Mesothelial cell of epicardium (in vitro differentiated cells): Measurements from ENCODE around the gene TP53. TPM values are rescaled to one million over a fixed set of nuclear protein-coding genes. Genes with fewer than 3 reads are reported as not detected.

Experiments
- DNase-seq, 2 experiments: peaks; one replicate each; pipeline ENCODE4 v3.0.0; 2021; ENCODE audit warnings: low spot score in 2 of 2; ENCODE audit not compliant: unreplicated experiment in 2 of 2
- H3K27ac Mint-ChIP-seq: 2 replicates; pipeline ENCODE4 v1.8.0; 2021; ENCODE audit warnings: mixed read lengths
- H3K27me3 Mint-ChIP-seq: 2 replicates; pipeline ENCODE4 v1.8.0; 2021; ENCODE audit warnings: low read depth, mixed read lengths
- H3K36me3 Mint-ChIP-seq: 2 replicates; pipeline ENCODE4 v1.8.0; 2021; ENCODE audit warnings: mixed read lengths
- H3K4me1 Mint-ChIP-seq: 2 replicates; pipeline ENCODE4 v1.8.0; 2021; ENCODE audit warnings: mixed read lengths
- H3K4me3 Mint-ChIP-seq: 2 replicates; pipeline ENCODE4 v1.8.0; 2021; ENCODE audit warnings: mild to moderate bottlenecking, moderate library complexity, mixed read lengths
- H3K9me3 Mint-ChIP-seq: 2 replicates; pipeline ENCODE4 v1.8.0; 2021; ENCODE audit warnings: mixed read lengths
- total RNA-seq: library from RNA; stranded (reverse); gene quantifications from 3 replicates; pipeline ENCODE4 v1.2.1, GENCODE V29; 2021
- TF ChIP-seq, protein P1 (sequence below): fragments of 200-600 bp; sonication (generic); IDR thresholded peaks from one replicate; pipeline ENCODE4 v1.5.0; 2021; ENCODE audit warnings: antibody characterized with exemption; ENCODE audit not compliant: unreplicated experiment

Gene TP53
- total RNA-seq, 1 donor from 2014 or later = 98.8 TPM

DNA sequence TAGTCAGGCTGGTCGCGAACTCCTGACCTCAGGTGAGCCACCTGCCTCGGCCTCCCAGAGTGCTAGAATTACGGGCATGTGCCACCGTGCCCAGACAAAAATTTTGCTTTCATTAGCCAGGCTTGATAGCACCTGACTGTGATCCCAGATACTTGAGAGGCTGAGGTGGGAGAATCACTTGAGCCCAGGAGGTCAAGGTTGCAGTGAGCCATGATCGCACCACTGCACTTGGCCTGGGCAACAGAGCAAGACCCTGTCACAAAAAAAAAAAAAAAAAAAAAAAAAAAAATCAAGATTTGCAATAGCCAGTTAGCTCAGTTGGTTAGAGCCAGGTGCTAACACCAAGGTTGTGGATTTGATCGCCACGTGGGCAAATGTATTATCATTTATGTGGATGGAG, 66.5 kb downstream of the TP53 start:
- Mint-ChIP-seq H3K27me3 (no peaks in the 10 kb centered on the region), H3K4me1 (no peaks in the 10 kb centered on the region), H3K4me3 (no peak overlapping the region), H3K27ac (no peak overlapping the region), H3K36me3 (peaks cover 2% of the 10 kb centered on the region), H3K9me3 (no peaks in the 10 kb centered on the region)
- TF ChIP-seq, protein P1, sequence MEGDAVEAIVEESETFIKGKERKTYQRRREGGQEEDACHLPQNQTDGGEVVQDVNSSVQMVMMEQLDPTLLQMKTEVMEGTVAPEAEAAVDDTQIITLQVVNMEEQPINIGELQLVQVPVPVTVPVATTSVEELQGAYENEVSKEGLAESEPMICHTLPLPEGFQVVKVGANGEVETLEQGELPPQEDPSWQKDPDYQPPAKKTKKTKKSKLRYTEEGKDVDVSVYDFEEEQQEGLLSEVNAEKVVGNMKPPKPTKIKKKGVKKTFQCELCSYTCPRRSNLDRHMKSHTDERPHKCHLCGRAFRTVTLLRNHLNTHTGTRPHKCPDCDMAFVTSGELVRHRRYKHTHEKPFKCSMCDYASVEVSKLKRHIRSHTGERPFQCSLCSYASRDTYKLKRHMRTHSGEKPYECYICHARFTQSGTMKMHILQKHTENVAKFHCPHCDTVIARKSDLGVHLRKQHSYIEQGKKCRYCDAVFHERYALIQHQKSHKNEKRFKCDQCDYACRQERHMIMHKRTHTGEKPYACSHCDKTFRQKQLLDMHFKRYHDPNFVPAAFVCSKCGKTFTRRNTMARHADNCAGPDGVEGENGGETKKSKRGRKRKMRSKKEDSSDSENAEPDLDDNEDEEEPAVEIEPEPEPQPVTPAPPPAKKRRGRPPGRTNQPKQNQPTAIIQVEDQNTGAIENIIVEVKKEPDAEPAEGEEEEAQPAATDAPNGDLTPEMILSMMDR = no peak
- no peak for DNase-seq

DNA sequence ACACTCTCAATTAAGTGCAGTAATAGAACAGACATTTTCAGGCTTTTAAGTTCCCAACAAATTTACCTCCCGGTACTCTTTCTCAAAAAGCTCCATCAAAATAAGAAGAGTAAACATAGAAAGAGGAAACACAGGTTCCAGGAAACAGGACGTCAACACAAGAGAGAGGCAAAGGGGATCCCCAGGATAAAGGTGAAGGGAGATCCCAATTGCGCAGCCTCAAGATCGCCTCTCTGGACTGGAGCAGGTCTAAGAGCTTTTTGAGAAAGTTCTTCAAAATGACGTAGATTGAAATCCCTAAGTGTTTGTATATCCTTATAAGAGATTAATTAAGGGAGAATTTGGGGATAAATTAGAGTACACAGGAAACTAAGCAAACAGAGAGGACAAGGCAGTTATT, 68.7 kb downstream of the TP53 start:
- no peak for DNase-seq
- H3K36me3 Mint-ChIP-seq = no peaks in the 10 kb centered on the region
- no peak overlapping the region for H3K27ac Mint-ChIP-seq
- H3K9me3 Mint-ChIP-seq = no peaks in the 10 kb centered on the region
- TF ChIP-seq, protein P1 = no peak
- H3K4me1 Mint-ChIP-seq = peaks cover 6% of the 10 kb centered on the region
- H3K27me3 Mint-ChIP-seq = no peaks in the 10 kb centered on the region
- no peak overlapping the region for H3K4me3 Mint-ChIP-seq

Other genes starting within 250 kb of the TP53 start
- 24.8 to 26.8 TPM (median 26.5 TPM) in 3 replicates for gene FGF11, start 248.0 kb downstream of the TP53 start, total RNA-seq
- gene CHRNB1, start 242.4 kb downstream of the TP53 start, total RNA-seq = 15.9 to 17.7 TPM (median 16.0 TPM) in 3 replicates
- 36.4 to 40.1 TPM (median 39.7 TPM) in 3 replicates for gene ZBTB4, start 207.9 kb downstream of the TP53 start, total RNA-seq
- not detected in 3 replicates for gene SLC35G6, start 206.0 kb downstream of the TP53 start, total RNA-seq
- 195 to 208 TPM (median 204 TPM) in 3 replicates for gene POLR2A, start 203.1 kb downstream of the TP53 start, total RNA-seq
- gene TNFSF12, start 138.4 kb downstream of the TP53 start, total RNA-seq = 6.6 to 7.7 TPM (median 7.6 TPM) in 3 replicates
- gene TNFSF13, start 128.7 kb downstream of the TP53 start, total RNA-seq = 4.3 to 6.1 TPM (median 5.2 TPM) in 3 replicates
- 50.3 to 55.9 TPM (median 51.5 TPM) in 3 replicates for gene SENP3, start 125.6 kb downstream of the TP53 start, total RNA-seq
- gene CD68, start 107.9 kb downstream of the TP53 start, total RNA-seq = 0.44 to 0.86 TPM (median 0.78 TPM) in 3 replicates
- 44.8 to 45.5 TPM (median 45.5 TPM) in 3 replicates for gene MPDU1, start 103.6 kb downstream of the TP53 start, total RNA-seq
- 2.0 to 2.3 TPM (median 2.1 TPM) in 3 replicates for gene SOX15, start 97.4 kb downstream of the TP53 start, total RNA-seq
- gene FXR2, start 72.6 kb downstream of the TP53 start, total RNA-seq = 43.2 to 44.5 TPM (median 43.4 TPM) in 3 replicates
- 80.6 to 95.0 TPM (median 87.7 TPM) in 3 replicates for gene SAT2, start 59.7 kb downstream of the TP53 start, total RNA-seq
- 0.60 to 0.84 TPM (median 0.82 TPM) in 3 replicates for gene SHBG, start 57.4 kb downstream of the TP53 start, total RNA-seq
- gene ATP1B2, start 36.6 kb downstream of the TP53 start, total RNA-seq = 9.6 to 10.5 TPM (median 10.2 TPM) in 3 replicates
- gene WRAP53, start 987 bp upstream of the TP53 start, total RNA-seq = 12.3 to 13.6 TPM (median 13.1 TPM) in 3 replicates
- gene EFNB3, start 17.7 kb upstream of the TP53 start, total RNA-seq = 27.3 to 28.2 TPM (median 28.1 TPM) in 3 replicates
- 0.18 to 0.64 TPM (median 0.25 TPM) in 3 replicates for gene DNAH2, start 30.3 kb upstream of the TP53 start, total RNA-seq
- 88.4 to 96.3 TPM (median 94.4 TPM) in 3 replicates for gene KDM6B, start 146.7 kb upstream of the TP53 start, total RNA-seq
- gene TMEM88, start 167.6 kb upstream of the TP53 start, total RNA-seq = 12.3 to 15.4 TPM (median 15.2 TPM) in 3 replicates
- gene NAA38, start 170.1 kb upstream of the TP53 start, total RNA-seq = 63.9 to 67.2 TPM (median 66.4 TPM) in 3 replicates
- gene CYB5D1, start 170.5 kb upstream of the TP53 start, total RNA-seq = 12.5 to 13.0 TPM (median 13.0 TPM) in 3 replicates
- gene CHD3, start 201.3 kb upstream of the TP53 start, total RNA-seq = 333 to 339 TPM (median 337 TPM) in 3 replicates
- 3.0 to 3.4 TPM (median 3.1 TPM) in 3 replicates for gene RNF227, start 228.8 kb upstream of the TP53 start, total RNA-seq
- gene KCNAB3, start 242.4 kb upstream of the TP53 start, total RNA-seq = 18.4 to 18.8 TPM (median 18.5 TPM) in 3 replicates
- 98.7 to 119 TPM (median 111 TPM) in 3 replicates for gene TRAPPC1, start 244.5 kb upstream of the TP53 start, total RNA-seq
- gene CNTROB, start 244.7 kb upstream of the TP53 start, total RNA-seq = 49.4 to 51.5 TPM (median 50.0 TPM) in 3 replicates